ENCODE measurements around the gene DEK. TPM values are rescaled to one million over a fixed set of nuclear protein-coding genes. Genes with fewer than 3 reads are reported as not detected.

The DEK gene
- total RNA-seq, 6 experiments from 2014 or later, result 17.8 to 49.2 (median 27.1) TPM

GRCh38 chr6:18207949-18208348, 56.4 kb downstream of the DEK start:
- Histone ChIP-seq H3K4me3 (no peak overlapping the region), H3K4me1 (peaks cover 0 to 31% (median 11%) of the 10 kb centered on the region in 4 donors), H3K36me3 (peaks cover 0 to 5% (median 0%) of the 10 kb centered on the region in 4 donors), H3K27me3 (no peaks in the 10 kb centered on the region), H3K27ac (no peak overlapping the region), H3K9me3 (no peaks in the 10 kb centered on the region)
- intact Hi-C loops (cut with DNase I), result no loop called here
- TF ChIP-seq POLR2A (IDR thresholded peaks at IDR 0.05) (no peak), CTCF (IDR thresholded peaks at IDR 0.05) (no peak)
- ATAC-seq, result no peak
- DNase-seq, result no peak
- 40% methylated on average over 2 of the region's 2 CpGs for WGBS (ENCODE audit: insufficient coverage, low coverage, low lambda C conversion rate, missing lambda C conversion rate)

- Histone ChIP-seq H3K9me3 (no peaks in the 10 kb centered on the region), H3K36me3 (peaks cover 0 to under 1% (median 0%) of the 10 kb centered on the region in 4 donors), H3K27ac (no peak overlapping the region), H3K4me3 (no peak overlapping the region), H3K4me1 (peaks cover 0 to 31% (median 11%) of the 10 kb centered on the region in 4 donors), H3K27me3 (no peaks in the 10 kb centered on the region)
- DNase-seq, result no peak
- WGBS (ENCODE audit: insufficient coverage, low coverage, low lambda C conversion rate, missing lambda C conversion rate), result 83% methylated on average over 4 of the region's 8 CpGs
- TF ChIP-seq CTCF (IDR thresholded peaks at IDR 0.05), result no peak
- TF ChIP-seq POLR2A (IDR thresholded peaks at IDR 0.05), result no peak
- intact Hi-C loops (cut with DNase I), result no loop called here
- ATAC-seq, result peak in 1 of 4 donors; percentile 40
These were observed 56.9 kb downstream of the DEK start for GRCh38 chr6:18207438-18207837.

- no peaks in the 10 kb centered on the region for H3K27me3 ChIP-seq
- peaks cover 0 to 31% (median 11%) of the 10 kb centered on the region in 4 donors for H3K4me1 ChIP-seq
- peaks cover 0 to 8% (median 0%) of the 10 kb centered on the region in 4 donors for H3K36me3 ChIP-seq
- WGBS (ENCODE audit: insufficient coverage, low coverage, low lambda C conversion rate, missing lambda C conversion rate), result 22% methylated on average over 5 of the region's 6 CpGs
- peak in 3 of 4 donors; percentile 25 to 59 (median 44) for ATAC-seq
- DNase-seq, result no peak
- no peaks in the 10 kb centered on the region for H3K9me3 ChIP-seq
- intact Hi-C loops (cut with DNase I), result no loop called here
- TF ChIP-seq POLR2A (IDR thresholded peaks at IDR 0.05) (no peak), CTCF (IDR thresholded peaks at IDR 0.05) (no peak)
- no peak overlapping the region for H3K27ac ChIP-seq
- H3K4me3 ChIP-seq, result no peak overlapping the region
These were observed 57.7 kb downstream of the DEK start for GRCh38 chr6:18206591-18206990.

GRCh38 chr6:18204691-18205090, 59.6 kb downstream of the DEK start:
- no peak for ATAC-seq
- H3K9me3 ChIP-seq, result no peaks in the 10 kb centered on the region
- peaks cover 0 to 22% (median 11%) of the 10 kb centered on the region in 4 donors for H3K4me1 ChIP-seq

More at GRCh38 chr6:18204691-18205090, 59.6 kb downstream of the DEK start:
- H3K4me3 ChIP-seq, result no peak overlapping the region
- TF ChIP-seq POLR2A (IDR thresholded peaks at IDR 0.05), result no peak
- no peak for TF ChIP-seq CTCF (IDR thresholded peaks at IDR 0.05)
- intact Hi-C loops (cut with DNase I), result no loop called here
- peaks cover 0 to 16% (median 4%) of the 10 kb centered on the region in 4 donors for H3K36me3 ChIP-seq
- WGBS (ENCODE audit: insufficient coverage, low coverage, low lambda C conversion rate, missing lambda C conversion rate), result 89% methylated on average over 8 of the region's 8 CpGs
- no peak overlapping the region for H3K27ac ChIP-seq
- no peak for DNase-seq
- H3K27me3 ChIP-seq, result no peaks in the 10 kb centered on the region
